Smooth muscle cell (in vitro differentiated cells): Measurements from ENCODE around the gene SPP1. TPM values are rescaled to one million over a fixed set of nuclear protein-coding genes. Genes with fewer than 3 reads are reported as not detected.

Experiments used
- DNase-seq: peaks from one replicate; lab custom pipeline; 2025; ENCODE audit not compliant: unreplicated experiment; lab: John Stamatoyannopoulos, UW
- H2AFZ ChIP-seq: fragments of 200-600 bp; sonication (generic); 2 replicates; pipeline ENCODE4 v1.6.0; 2016; ENCODE audit warnings: antibody characterized with exemption, low read depth, mild to moderate bottlenecking
- H3F3A ChIP-seq: fragments of 200-600 bp; sonication (generic); 2 replicates; pipeline ENCODE4 v1.6.0; 2017; ENCODE audit warnings: antibody characterized with exemption, low read depth
- H3K27ac ChIP-seq: fragments of 200-600 bp; sonication (generic); 2 replicates; pipeline ENCODE4 v1.5.1; 2016; ENCODE audit warnings: low read depth, mild to moderate bottlenecking
- H3K27me3 ChIP-seq: fragments of 200-600 bp; sonication (generic); 2 replicates; pipeline ENCODE4 v1.6.1; 2016; ENCODE audit warnings: low read depth, mild to moderate bottlenecking
- H3K36me3 ChIP-seq: fragments of 200-600 bp; sonication (generic); 2 replicates; pipeline ENCODE4 v1.5.1; 2016; ENCODE audit warnings: low read depth
- H3K4me1 ChIP-seq: fragments of 200-600 bp; sonication (generic); 2 replicates; pipeline ENCODE4 v1.5.1; 2016; ENCODE audit warnings: low read depth
- H3K4me2 ChIP-seq: fragments of 200-600 bp; sonication (generic); 2 replicates; pipeline ENCODE4 v1.6.0; 2016; ENCODE audit warnings: mild to moderate bottlenecking
- H3K4me3 ChIP-seq: fragments of 200-600 bp; sonication (generic); 2 replicates; pipeline ENCODE4 v1.5.1; 2016; ENCODE audit warnings: mild to moderate bottlenecking
- H3K79me2 ChIP-seq: fragments of 200-600 bp; sonication (generic); 2 replicates; pipeline ENCODE4 v1.6.0; 2016; ENCODE audit warnings: low read depth, mild to moderate bottlenecking
- H3K9ac ChIP-seq: fragments of 200-600 bp; sonication (generic); 2 replicates; pipeline ENCODE4 v1.6.0; 2016; ENCODE audit warnings: low read depth
- H3K9me3 ChIP-seq: fragments of 200-600 bp; sonication (generic); replicated peaks from 2 replicates; pipeline ENCODE4 v1.5.1; 2016; ENCODE audit warnings: low read depth
- H4K20me1 ChIP-seq: fragments of 200-600 bp; sonication (generic); 2 replicates; pipeline ENCODE4 v1.6.0; 2016; ENCODE audit warnings: low read depth
- CTCF ChIP-seq: fragments of 200-600 bp; sonication (generic); IDR thresholded peaks from 2 replicates; pipeline ENCODE4 v1.5.1; 2017; ENCODE audit warnings: borderline replicate concordance, mild to moderate bottlenecking, antibody characterized with exemption; ENCODE audit not compliant: insufficient read depth, poor library complexity, severe bottlenecking
- WGBS: methylation state at CpG from one replicate; pipeline ENCODE4 v1.1.7; 2016; ENCODE audit warnings: low lambda C conversion rate; 5-methylcytosine and 5-hydroxymethylcytosine counted together
- polyA plus RNA-seq: library from polyadenylated mRNA; unstranded; fragments of >200 nt; fragmentation: Nextera tagmentation; extraction: Ambion mirVana; gene quantifications from 2 replicates; pipeline ENCODE4 v1.2.1, GENCODE V29; 2016
- total RNA-seq: library from RNA; depleted of rRNA; stranded (reverse); fragments of >200 nt; gene quantifications from 2 replicates; pipeline ENCODE4 v1.2.3, GENCODE V29; 2014

Gene SPP1
- total and polyA plus RNA-seq, 2 experiments from 2014 or later: 16.2 to 37.3 TPM

GRCh38 chr4:87973283-87974169, 2.0 kb upstream of the SPP1 start:
- Histone ChIP-seq H3K4me3 (peak overlapping the region; percentile 42), H3K27ac (peak overlapping the region; percentile 78), H3K27me3 (no peaks in the 10 kb centered on the region), H3K4me1 (peaks cover 3% of the 10 kb centered on the region), H3K79me2 (no peaks in the 10 kb centered on the region), H2AFZ (peak overlapping the region; percentile 83), H3F3A (peaks cover 3% of the 10 kb centered on the region), H4K20me1 (no peaks in the 10 kb centered on the region), H3K4me2 (peak overlapping the region; percentile 83), H3K9me3 (no peaks in the 10 kb centered on the region), H3K9ac (peak overlapping the region; percentile 40), H3K36me3 (no peaks in the 10 kb centered on the region)
- DNase-seq: no peak
- WGBS: 13% methylated on average over 14 of the region's 14 CpGs
- peak; percentile 80 for TF ChIP-seq CTCF

GRCh38 chr4:87974856-87975462, 555 bp upstream of the SPP1 start:
- Histone ChIP-seq H3K36me3 (no peaks in the 10 kb centered on the region), H3K27ac (no peak overlapping the region), H3K9ac (no peak overlapping the region), H3K9me3 (no peaks in the 10 kb centered on the region), H3K4me3 (no peak overlapping the region), H2AFZ (no peak overlapping the region), H3K79me2 (no peaks in the 10 kb centered on the region), H3K27me3 (no peaks in the 10 kb centered on the region), H3K4me2 (no peak overlapping the region), H3K4me1 (peaks cover 3% of the 10 kb centered on the region), H4K20me1 (no peaks in the 10 kb centered on the region), H3F3A (peaks cover 3% of the 10 kb centered on the region)
- DNase-seq: no peak
- TF ChIP-seq CTCF: no peak
- 60% methylated on average over 6 of the region's 6 CpGs for WGBS

GRCh38 chr4:87977521-87978278, 2.2 kb downstream of the SPP1 start:
- DNase-seq: no peak
- no peaks in the 10 kb centered on the region for H3K27me3 ChIP-seq
- no peak overlapping the region for H3K9ac ChIP-seq
- H4K20me1 ChIP-seq: no peaks in the 10 kb centered on the region
- no peaks in the 10 kb centered on the region for H3K36me3 ChIP-seq
- H3K4me2 ChIP-seq: no peak overlapping the region
- 82% methylated on average over 5 of the region's 5 CpGs for WGBS
- no peak overlapping the region for H2AFZ ChIP-seq
- peaks cover 3% of the 10 kb centered on the region for H3K4me1 ChIP-seq
- no peaks in the 10 kb centered on the region for H3K9me3 ChIP-seq
- H3K79me2 ChIP-seq: no peaks in the 10 kb centered on the region
- H3K4me3 ChIP-seq: no peak overlapping the region
- H3F3A ChIP-seq: no peaks in the 10 kb centered on the region
- TF ChIP-seq CTCF: no peak
- no peak overlapping the region for H3K27ac ChIP-seq
